Measurements from ENCODE around the gene KLHL29. TPM values are rescaled to one million over a fixed set of nuclear protein-coding genes. Genes with fewer than 3 reads are reported as not detected.

The KLHL29 gene
- total and polyA plus RNA-seq, 4 experiments from 2014 or later, result 0.24 to 2.4 (median 1.9) TPM; not detected in 1

DNA sequence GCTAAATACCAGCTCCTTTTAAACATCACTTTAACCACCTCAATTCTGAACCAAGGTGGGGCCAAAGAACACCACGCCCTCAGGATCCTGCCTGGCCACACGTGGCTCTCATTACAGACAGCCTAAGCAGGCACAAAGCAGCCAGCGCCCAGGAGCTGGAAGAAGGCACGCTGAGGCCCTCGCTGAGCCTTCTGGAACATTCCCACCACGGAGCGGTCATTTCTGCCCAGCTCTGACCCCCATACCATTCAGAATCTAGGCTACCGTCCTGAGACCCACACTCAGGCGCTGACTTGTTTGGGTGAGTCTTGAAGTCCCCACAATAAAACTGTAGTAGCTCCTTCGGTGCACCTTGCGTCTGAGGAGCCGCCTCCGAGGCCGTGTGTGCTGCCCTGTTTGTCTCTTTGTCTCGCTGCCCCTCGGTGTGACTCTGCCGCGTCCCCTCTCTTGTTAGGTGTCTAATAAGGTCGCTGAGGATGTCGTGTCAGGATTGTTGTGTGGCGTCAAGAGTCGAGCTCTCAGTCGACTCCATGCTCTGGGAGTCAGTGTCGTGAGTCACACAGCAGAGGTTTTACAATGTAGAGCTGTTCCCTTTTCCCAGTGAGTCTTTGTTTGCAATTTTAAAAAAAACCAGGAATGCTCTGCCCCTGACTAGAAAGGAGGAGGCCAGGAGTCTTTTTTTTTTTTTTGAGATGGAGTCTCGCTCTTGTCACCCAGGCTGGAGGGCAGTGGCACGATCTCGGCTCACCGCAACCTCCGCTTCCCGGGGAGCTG is 242.4 kb downstream of the KLHL29 start:
- Histone ChIP-seq H3K27me3 (ENCODE audit: insufficient read depth, low read length) (no peaks in the 10 kb centered on the region), H3K4me3 (ENCODE audit: low read length in 2 of 2) (no peak overlapping the region), H3K9me3 (ENCODE audit: control insufficient read depth in 1 of 2, low read length in 2 of 2) (no peaks in the 10 kb centered on the region), H3K4me1 (ENCODE audit: insufficient read depth, low read length) (no peaks in the 10 kb centered on the region), H3K36me3 (ENCODE audit: insufficient read depth, low read length) (no peaks in the 10 kb centered on the region), H3K27ac (ENCODE audit: low read depth, low read length) (no peak overlapping the region)
- H3K4me1 Mint-ChIP-seq, result no peaks in the 10 kb centered on the region
- CTCF ChIA-PET (ENCODE audit: partially characterized antibody), result no interaction called here
- no peaks in the 10 kb centered on the region for H3K36me3 Mint-ChIP-seq
- DNase-seq, result no peak
- H3K4me3 Mint-ChIP-seq, result no peak overlapping the region
- H3K27ac Mint-ChIP-seq, result no peak overlapping the region
- peaks cover 0 to 21% (median 13%) of the 10 kb centered on the region in 8 donors for H3K9me3 Mint-ChIP-seq
- no peaks in the 10 kb centered on the region for H3K27me3 Mint-ChIP-seq
- intact Hi-C loops (cut with micrococcal nuclease), result no loop called here
- POLR2A ChIA-PET (ENCODE audit: partially characterized antibody), result no interaction called here

DNA sequence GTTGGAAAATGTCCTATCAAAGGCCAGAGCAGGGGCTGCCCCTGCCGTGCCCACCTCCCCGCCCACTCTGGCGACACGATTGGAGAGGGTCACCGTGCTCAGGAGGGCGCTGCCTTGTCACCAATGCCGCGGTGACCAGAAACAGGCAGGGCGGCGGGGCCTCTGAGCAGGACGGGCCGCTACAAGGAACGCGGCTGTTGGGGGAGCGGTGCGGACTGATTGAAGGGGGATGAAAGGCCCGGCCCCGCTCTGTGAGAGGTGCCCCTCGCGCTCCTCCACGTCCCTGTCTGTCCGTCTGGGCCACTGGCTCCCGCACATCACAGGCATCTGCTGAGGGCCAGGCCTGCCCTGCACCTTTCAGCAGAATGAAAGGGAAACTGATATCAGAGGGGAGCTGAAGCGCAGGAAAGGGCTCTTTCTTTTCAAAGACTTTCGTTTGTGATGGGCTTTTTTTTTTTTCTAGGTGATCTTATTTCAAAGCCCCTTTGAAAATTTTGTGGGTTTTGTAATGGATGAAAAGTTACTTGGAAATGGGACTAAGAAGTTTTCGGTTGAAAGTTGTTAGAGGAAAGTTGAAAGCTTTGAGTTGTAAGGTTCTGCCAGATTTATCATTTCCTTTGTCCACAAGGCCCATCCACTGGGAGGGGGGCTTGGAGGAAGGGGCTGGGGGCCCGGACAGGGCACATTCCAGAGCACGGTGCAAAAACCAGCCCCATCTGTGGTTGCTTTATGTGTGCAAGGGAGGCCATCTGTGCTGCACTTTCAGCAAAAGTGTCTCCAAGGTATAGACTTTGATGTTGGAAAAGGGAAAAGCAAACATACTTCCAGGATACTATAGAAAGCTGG is 244.2 kb downstream of the KLHL29 start:
- H3K27ac Mint-ChIP-seq, result no peak overlapping the region
- intact Hi-C loops (cut with micrococcal nuclease), result no loop called here
- no peaks in the 10 kb centered on the region for H3K27me3 Mint-ChIP-seq
- no peak overlapping the region for H3K4me3 Mint-ChIP-seq
- no peaks in the 10 kb centered on the region for H3K36me3 Mint-ChIP-seq
- Histone ChIP-seq H3K9me3 (ENCODE audit: control insufficient read depth in 1 of 2, low read length in 2 of 2) (no peaks in the 10 kb centered on the region), H3K27ac (ENCODE audit: low read depth, low read length) (no peak overlapping the region), H3K27me3 (ENCODE audit: insufficient read depth, low read length) (no peaks in the 10 kb centered on the region), H3K4me1 (ENCODE audit: insufficient read depth, low read length) (no peaks in the 10 kb centered on the region), H3K36me3 (ENCODE audit: insufficient read depth, low read length) (no peaks in the 10 kb centered on the region), H3K4me3 (ENCODE audit: low read length in 2 of 2) (no peak overlapping the region)
- CTCF ChIA-PET (ENCODE audit: partially characterized antibody), result no interaction called here
- POLR2A ChIA-PET (ENCODE audit: partially characterized antibody), result no interaction called here
- H3K9me3 Mint-ChIP-seq, result peaks cover 0 to 11% (median 6%) of the 10 kb centered on the region in 8 donors
- no peaks in the 10 kb centered on the region for H3K4me1 Mint-ChIP-seq
- DNase-seq, result no peak

GRCh38 chr2:23629772-23630480 is 244.9 kb downstream of the KLHL29 start:
- ChIA-PET POLR2A (ENCODE audit: partially characterized antibody) (no interaction called here), CTCF (ENCODE audit: partially characterized antibody) (no interaction called here)
- no peaks in the 10 kb centered on the region for H3K9me3 ChIP-seq (ENCODE audit: control insufficient read depth in 1 of 2, low read length in 2 of 2)
- H3K9me3 Mint-ChIP-seq, result peaks cover 0 to 4% (median 0%) of the 10 kb centered on the region in 8 donors
- H3K27me3 Mint-ChIP-seq, result no peaks in the 10 kb centered on the region
- H3K4me3 Mint-ChIP-seq, result no peak overlapping the region
- DNase-seq, result no peak
- H3K36me3 Mint-ChIP-seq, result no peaks in the 10 kb centered on the region
- no peaks in the 10 kb centered on the region for H3K27me3 ChIP-seq (ENCODE audit: insufficient read depth, low read length)
- intact Hi-C loops (cut with micrococcal nuclease), result no loop called here
- no peak overlapping the region for H3K4me3 ChIP-seq (ENCODE audit: low read length in 2 of 2)
- H3K4me1 ChIP-seq (ENCODE audit: insufficient read depth, low read length), result no peaks in the 10 kb centered on the region
- H3K4me1 Mint-ChIP-seq, result no peaks in the 10 kb centered on the region
- H3K27ac Mint-ChIP-seq, result peak overlapping the region in 1 of 7 donors; percentile 46
- no peak overlapping the region for H3K27ac ChIP-seq (ENCODE audit: low read depth, low read length)
- no peaks in the 10 kb centered on the region for H3K36me3 ChIP-seq (ENCODE audit: insufficient read depth, low read length)

DNA sequence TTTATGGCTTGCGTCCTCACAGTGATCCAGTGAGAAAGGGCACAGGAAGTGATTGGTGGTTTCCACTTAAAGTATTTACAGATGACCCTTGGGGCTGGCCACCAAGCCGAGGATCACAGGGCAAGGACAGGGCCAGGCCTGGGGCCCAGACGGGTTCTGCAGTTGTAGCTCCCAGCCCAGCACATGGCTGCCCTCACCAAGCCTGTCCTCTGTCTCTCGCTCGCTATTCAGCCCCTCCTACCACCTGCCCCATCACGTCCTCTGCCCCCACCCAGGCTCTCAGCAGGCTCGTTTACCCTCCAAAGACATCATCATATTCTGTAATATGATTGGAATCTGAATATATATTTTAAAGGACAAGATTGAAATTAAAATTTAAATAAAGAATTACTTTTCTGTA is 246.0 kb downstream of the KLHL29 start:
- Mint-ChIP-seq H3K9me3 (no peaks in the 10 kb centered on the region), H3K4me3 (no peak overlapping the region), H3K36me3 (no peaks in the 10 kb centered on the region), H3K27me3 (no peaks in the 10 kb centered on the region), H3K4me1 (no peaks in the 10 kb centered on the region), H3K27ac (peak overlapping the region in 1 of 7 donors; percentile 4)
- Histone ChIP-seq H3K27me3 (ENCODE audit: insufficient read depth, low read length) (no peaks in the 10 kb centered on the region), H3K36me3 (ENCODE audit: insufficient read depth, low read length) (no peaks in the 10 kb centered on the region), H3K4me1 (ENCODE audit: insufficient read depth, low read length) (no peaks in the 10 kb centered on the region), H3K27ac (ENCODE audit: low read depth, low read length) (no peak overlapping the region), H3K9me3 (ENCODE audit: control insufficient read depth in 1 of 2, low read length in 2 of 2) (no peaks in the 10 kb centered on the region), H3K4me3 (ENCODE audit: low read length in 2 of 2) (no peak overlapping the region)
- CTCF ChIA-PET (ENCODE audit: partially characterized antibody), result no interaction called here
- DNase-seq, result no peak
- POLR2A ChIA-PET (ENCODE audit: partially characterized antibody), result no interaction called here
- intact Hi-C loops (cut with micrococcal nuclease), result no loop called here

GRCh38 chr2:23631389-23631788 is 246.4 kb downstream of the KLHL29 start:
- Histone ChIP-seq H3K27me3 (ENCODE audit: insufficient read depth, low read length) (no peaks in the 10 kb centered on the region), H3K27ac (ENCODE audit: low read depth, low read length) (no peak overlapping the region), H3K4me3 (ENCODE audit: low read length in 2 of 2) (no peak overlapping the region), H3K36me3 (ENCODE audit: insufficient read depth, low read length) (no peaks in the 10 kb centered on the region), H3K4me1 (ENCODE audit: insufficient read depth, low read length) (no peaks in the 10 kb centered on the region), H3K9me3 (ENCODE audit: control insufficient read depth in 1 of 2, low read length in 2 of 2) (no peaks in the 10 kb centered on the region)
- Mint-ChIP-seq H3K4me1 (no peaks in the 10 kb centered on the region), H3K27ac (no peak overlapping the region), H3K9me3 (no peaks in the 10 kb centered on the region), H3K27me3 (no peaks in the 10 kb centered on the region), H3K4me3 (no peak overlapping the region), H3K36me3 (no peaks in the 10 kb centered on the region)
- CTCF ChIA-PET (ENCODE audit: partially characterized antibody), result no interaction called here
- POLR2A ChIA-PET (ENCODE audit: partially characterized antibody), result no interaction called here
- DNase-seq, result no peak
- intact Hi-C loops (cut with micrococcal nuclease), result no loop called here

DNA sequence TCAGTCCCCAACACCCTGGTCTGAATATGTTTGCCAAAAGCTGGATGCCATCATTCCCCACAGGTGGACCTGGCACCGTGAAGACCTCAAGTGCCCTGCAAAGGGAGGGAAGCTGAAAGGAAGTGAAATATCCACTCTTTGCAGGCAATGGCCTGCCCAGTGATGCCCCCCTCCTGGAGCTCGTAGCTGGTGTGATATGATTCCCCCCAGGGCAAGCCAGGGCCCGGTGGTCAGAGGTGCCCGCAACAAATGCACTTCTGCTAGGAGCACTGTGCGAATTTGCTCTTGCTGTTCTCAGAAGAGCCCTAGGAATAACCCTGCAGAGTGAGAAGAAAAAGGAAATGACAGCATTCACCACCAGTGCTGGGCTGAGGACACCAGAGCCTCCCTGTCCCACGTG is 247.4 kb downstream of the KLHL29 start:
- CTCF ChIA-PET (ENCODE audit: partially characterized antibody), result no interaction called here
- H3K27ac Mint-ChIP-seq, result no peak overlapping the region

DNA sequence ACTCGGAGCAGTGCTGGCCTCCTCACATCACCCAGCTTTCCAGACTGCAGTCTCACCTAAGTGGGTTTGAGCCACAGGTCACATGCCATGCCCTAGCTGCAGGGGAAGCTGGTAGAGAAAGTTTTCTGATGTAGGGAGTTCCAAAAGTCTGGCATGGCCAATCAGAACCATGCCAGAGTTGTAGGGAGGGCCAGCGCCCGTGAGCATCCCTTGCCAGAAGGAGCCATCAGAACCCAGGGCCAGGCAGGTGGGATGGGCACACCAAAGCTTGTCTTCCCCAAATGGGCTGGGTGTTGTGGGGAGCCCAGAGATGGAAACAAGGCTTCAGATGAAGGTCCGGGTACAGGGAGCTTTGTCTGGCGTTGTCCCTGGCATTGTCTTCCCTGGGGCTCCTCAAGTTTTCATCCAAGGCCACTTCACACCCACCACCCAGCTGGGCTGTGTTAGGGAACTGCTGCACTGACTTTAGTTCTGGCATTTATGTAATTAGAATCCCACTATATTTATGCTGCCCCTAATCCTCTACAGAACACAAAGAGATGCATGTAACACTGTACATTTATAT is 247.9 kb downstream of the KLHL29 start:
- Mint-ChIP-seq H3K27me3 (no peaks in the 10 kb centered on the region), H3K9me3 (no peaks in the 10 kb centered on the region), H3K4me1 (no peaks in the 10 kb centered on the region), H3K4me3 (no peak overlapping the region), H3K36me3 (no peaks in the 10 kb centered on the region), H3K27ac (no peak overlapping the region)
- Histone ChIP-seq H3K27me3 (ENCODE audit: insufficient read depth, low read length) (no peaks in the 10 kb centered on the region), H3K4me1 (ENCODE audit: insufficient read depth, low read length) (no peaks in the 10 kb centered on the region), H3K9me3 (ENCODE audit: control insufficient read depth in 1 of 2, low read length in 2 of 2) (no peaks in the 10 kb centered on the region), H3K27ac (ENCODE audit: low read depth, low read length) (no peak overlapping the region), H3K4me3 (ENCODE audit: low read length in 2 of 2) (no peak overlapping the region), H3K36me3 (ENCODE audit: insufficient read depth, low read length) (no peaks in the 10 kb centered on the region)
- CTCF ChIA-PET (ENCODE audit: partially characterized antibody), result no interaction called here
- DNase-seq, result no peak
- intact Hi-C loops (cut with micrococcal nuclease), result no loop called here
- POLR2A ChIA-PET (ENCODE audit: partially characterized antibody), result no interaction called here

More for the DNA sequence above, 247.4 kb downstream of the KLHL29 start:
- DNase-seq, result no peak
- no peaks in the 10 kb centered on the region for H3K9me3 Mint-ChIP-seq
- Histone ChIP-seq H3K27ac (ENCODE audit: low read depth, low read length) (no peak overlapping the region), H3K4me3 (ENCODE audit: low read length in 2 of 2) (no peak overlapping the region), H3K36me3 (ENCODE audit: insufficient read depth, low read length) (no peaks in the 10 kb centered on the region), H3K4me1 (ENCODE audit: insufficient read depth, low read length) (no peaks in the 10 kb centered on the region), H3K27me3 (ENCODE audit: insufficient read depth, low read length) (no peaks in the 10 kb centered on the region), H3K9me3 (ENCODE audit: control insufficient read depth in 1 of 2, low read length in 2 of 2) (no peaks in the 10 kb centered on the region)
- H3K4me1 Mint-ChIP-seq, result no peaks in the 10 kb centered on the region
- no peak overlapping the region for H3K4me3 Mint-ChIP-seq
- intact Hi-C loops (cut with micrococcal nuclease), result no loop called here
- H3K36me3 Mint-ChIP-seq, result no peaks in the 10 kb centered on the region
- H3K27me3 Mint-ChIP-seq, result no peaks in the 10 kb centered on the region
- POLR2A ChIA-PET (ENCODE audit: partially characterized antibody), result no interaction called here

All from CD4-positive, alpha-beta memory T cell (primary cell).